ENCODE data around the gene IFNAR1.

DNA sequence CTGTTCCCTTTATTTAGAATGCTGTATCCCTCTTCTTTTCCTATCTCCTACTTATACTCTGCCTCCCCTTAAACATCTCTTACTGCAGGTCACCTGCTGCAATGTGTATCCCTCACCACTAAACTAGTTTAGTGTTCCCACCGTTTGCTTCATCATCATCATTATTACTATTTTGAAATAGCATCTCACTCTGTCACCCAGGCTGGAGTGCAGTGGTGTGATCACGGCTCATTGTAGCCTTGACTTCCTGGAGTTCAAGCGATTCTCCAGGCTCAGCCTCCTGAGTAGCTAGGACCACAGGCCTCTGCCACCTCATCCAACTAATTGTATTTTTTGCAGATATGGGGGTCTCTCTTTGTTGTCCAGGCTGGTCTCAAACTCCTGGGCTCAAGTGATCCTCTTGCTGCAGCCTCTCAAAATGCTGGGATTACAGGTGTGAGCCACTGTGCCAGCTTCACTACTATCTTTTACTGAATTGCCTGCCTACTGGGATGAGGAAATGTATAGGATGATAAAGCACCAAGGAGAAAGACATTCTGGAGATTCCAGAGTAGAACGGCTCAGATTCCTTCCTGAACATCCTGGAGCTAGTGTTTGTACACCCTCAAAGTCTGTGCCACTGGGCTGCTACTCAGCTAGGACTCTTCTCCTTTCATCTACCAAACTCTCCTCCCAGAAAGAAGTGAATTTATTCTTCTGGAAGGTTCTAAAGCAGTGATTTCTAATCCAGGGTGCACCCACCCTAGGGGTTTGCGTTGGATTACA lies 8.6 kb upstream of the IFNAR1 start:
- TF ChIP-seq, protein P1, sequence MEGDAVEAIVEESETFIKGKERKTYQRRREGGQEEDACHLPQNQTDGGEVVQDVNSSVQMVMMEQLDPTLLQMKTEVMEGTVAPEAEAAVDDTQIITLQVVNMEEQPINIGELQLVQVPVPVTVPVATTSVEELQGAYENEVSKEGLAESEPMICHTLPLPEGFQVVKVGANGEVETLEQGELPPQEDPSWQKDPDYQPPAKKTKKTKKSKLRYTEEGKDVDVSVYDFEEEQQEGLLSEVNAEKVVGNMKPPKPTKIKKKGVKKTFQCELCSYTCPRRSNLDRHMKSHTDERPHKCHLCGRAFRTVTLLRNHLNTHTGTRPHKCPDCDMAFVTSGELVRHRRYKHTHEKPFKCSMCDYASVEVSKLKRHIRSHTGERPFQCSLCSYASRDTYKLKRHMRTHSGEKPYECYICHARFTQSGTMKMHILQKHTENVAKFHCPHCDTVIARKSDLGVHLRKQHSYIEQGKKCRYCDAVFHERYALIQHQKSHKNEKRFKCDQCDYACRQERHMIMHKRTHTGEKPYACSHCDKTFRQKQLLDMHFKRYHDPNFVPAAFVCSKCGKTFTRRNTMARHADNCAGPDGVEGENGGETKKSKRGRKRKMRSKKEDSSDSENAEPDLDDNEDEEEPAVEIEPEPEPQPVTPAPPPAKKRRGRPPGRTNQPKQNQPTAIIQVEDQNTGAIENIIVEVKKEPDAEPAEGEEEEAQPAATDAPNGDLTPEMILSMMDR (IDR thresholded peaks at IDR 0.05) = no peak
- no peak for TF ChIP-seq POLR2A (IDR thresholded peaks at IDR 0.05)
